ENCODE results near the gene GPR17. TPM values are rescaled to one million over a fixed set of nuclear protein-coding genes. Genes with fewer than 3 reads are reported as not detected.

The GPR17 gene
- total RNA-seq, 5 donors from 2014 or later (not counting 1 experiment from before 2014, with no cell fraction given), result not detected

DNA sequence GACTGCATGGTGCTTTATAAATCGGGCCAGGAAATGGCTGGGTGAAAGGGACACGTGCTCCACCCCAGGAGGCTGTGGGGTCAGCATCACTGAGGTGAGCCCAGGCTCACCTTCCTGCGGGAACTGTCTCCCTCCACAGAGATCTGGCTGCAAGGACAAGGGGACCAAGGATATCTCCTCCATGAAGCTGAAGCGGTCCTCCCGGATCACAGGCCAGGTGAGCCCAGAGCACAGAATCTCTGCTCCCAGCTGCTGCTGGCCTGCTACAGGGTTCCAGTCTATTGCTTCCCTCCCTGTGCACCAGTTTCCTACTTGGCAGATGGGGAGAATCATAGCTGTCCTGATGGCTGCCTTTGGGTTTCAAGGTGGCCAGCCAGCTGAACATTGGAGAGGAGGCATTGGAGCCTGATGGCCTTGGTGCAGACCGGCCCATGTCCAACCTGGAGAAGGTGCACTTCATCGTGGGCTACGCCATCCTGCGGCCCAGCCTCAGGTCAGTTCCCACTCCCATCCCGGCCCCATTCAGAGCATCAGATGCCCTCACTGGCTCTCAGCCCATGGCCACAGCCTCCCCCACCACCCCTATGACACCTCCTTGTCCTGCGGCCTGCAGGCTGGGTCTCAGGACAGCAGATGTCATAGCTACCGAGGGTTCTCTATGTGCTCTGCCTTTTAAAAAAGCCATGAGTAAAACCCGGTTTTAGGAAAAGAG, 33.7 kb upstream of the GPR17 start:
- POLR2A ChIA-PET, result no interaction called here
- H3K4me3 ChIP-seq (ENCODE audit: control insufficient read depth in 1 of 2, extremely low read depth in 1 of 2, low read length in 1 of 2), result no peak overlapping the region

DNA sequence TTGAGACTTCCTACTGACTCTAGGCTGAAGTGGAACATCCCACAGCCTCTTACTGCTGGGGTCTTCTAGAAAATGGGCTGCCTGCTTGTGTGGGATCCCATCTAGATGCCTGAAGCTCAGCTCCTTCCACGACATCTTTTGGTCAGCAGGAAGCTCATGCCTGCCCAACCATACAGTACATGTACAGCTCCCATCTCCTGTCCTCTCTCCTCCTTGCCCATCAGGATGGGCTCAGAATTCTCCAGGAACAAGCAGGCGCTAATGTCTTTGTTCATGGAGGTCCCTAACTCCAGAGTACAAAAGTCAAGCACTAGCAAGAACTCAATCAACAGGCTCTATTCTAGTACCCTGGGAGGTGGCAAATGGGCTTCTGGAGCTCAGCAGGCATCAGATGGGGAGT, 31.7 kb upstream of the GPR17 start:
- 87% methylated on average over 1 of the region's 2 CpGs for WGBS (ENCODE audit: insufficient coverage)
- no peak overlapping the region for H3K27ac ChIP-seq (ENCODE audit: low read length)
- peaks cover 12 to 13% of the 10 kb centered on the region in 2 experiments for H3K4me1 ChIP-seq (ENCODE audit: control insufficient read depth in 1 of 2, extremely low read depth in 1 of 2, insufficient read depth in 2 of 2, low read length in 2 of 2)
- DNase-seq (no peak), ATAC-seq (replicated peaks in 1 of 4) (no peak)
- Mint-ChIP-seq H3K4me1 (peaks cover 10 to 24% (median 16%) of the 10 kb centered on the region in 3 donors), H3K9me3 (peaks cover 10 to 19% (median 11%) of the 10 kb centered on the region in 3 donors), H3K36me3 (peaks cover 10% of the 10 kb centered on the region), H3K27ac (no peak overlapping the region), H3K27me3 (peaks cover 3 to 11% of the 10 kb centered on the region in 2 donors), H3K4me3 (no peak overlapping the region)
- H3K27me3 ChIP-seq (replicated peaks in 1 of 2; ENCODE audit: control insufficient read depth in 2 of 2, extremely low read depth in 1 of 2, insufficient read depth in 2 of 2, low read length in 1 of 2), result peaks cover 0 to 20% of the 10 kb centered on the region in 2 experiments
- no peaks in the 10 kb centered on the region for H3K9me3 ChIP-seq
- ChIA-PET CTCF (interaction anchor here in 1 of 2 donors (0.9 kb wide), 1 partner anchor 23 kb away, joined by 3 read pairs; no protein-coding TSS in a partner anchor), POLR2A (no interaction called here)
- no peaks in the 10 kb centered on the region for H3K36me3 ChIP-seq (ENCODE audit: control insufficient read depth in 2 of 2, extremely low read depth in 1 of 2, insufficient read depth in 1 of 2, low read length in 1 of 2)
- no peak overlapping the region for H3K4me3 ChIP-seq (ENCODE audit: control insufficient read depth in 1 of 2, extremely low read depth in 1 of 2, low read length in 1 of 2)

More for the DNA sequence above, 33.7 kb upstream of the GPR17 start:
- no peaks in the 10 kb centered on the region for H3K36me3 ChIP-seq (ENCODE audit: control insufficient read depth in 2 of 2, extremely low read depth in 1 of 2, insufficient read depth in 1 of 2, low read length in 1 of 2)
- H3K27ac ChIP-seq (ENCODE audit: low read length), result no peak overlapping the region
- CTCF ChIA-PET, result no interaction called here
- H3K27me3 ChIP-seq (replicated peaks in 1 of 2; ENCODE audit: control insufficient read depth in 2 of 2, extremely low read depth in 1 of 2, insufficient read depth in 2 of 2, low read length in 1 of 2), result peaks cover 0 to 32% of the 10 kb centered on the region in 2 experiments
- Mint-ChIP-seq H3K9me3 (peaks cover 10 to 19% (median 11%) of the 10 kb centered on the region in 3 donors), H3K4me1 (peaks cover 10 to 25% (median 16%) of the 10 kb centered on the region in 3 donors), H3K36me3 (peaks cover 10% of the 10 kb centered on the region), H3K4me3 (no peak overlapping the region), H3K27me3 (peaks cover 0 to 8% of the 10 kb centered on the region in 2 donors), H3K27ac (no peak overlapping the region)
- ATAC-seq (replicated peaks in 1 of 4), result no peak
- H3K9me3 ChIP-seq, result no peaks in the 10 kb centered on the region
- 83% methylated on average over 9 of the region's 13 CpGs for WGBS (ENCODE audit: insufficient coverage)
- DNase-seq, result peak in 1 of 35 experiments; percentile 3
- H3K4me1 ChIP-seq (ENCODE audit: control insufficient read depth in 1 of 2, extremely low read depth in 1 of 2, insufficient read depth in 2 of 2, low read length in 2 of 2), result peaks cover 13 to 19% of the 10 kb centered on the region in 2 experiments

DNA sequence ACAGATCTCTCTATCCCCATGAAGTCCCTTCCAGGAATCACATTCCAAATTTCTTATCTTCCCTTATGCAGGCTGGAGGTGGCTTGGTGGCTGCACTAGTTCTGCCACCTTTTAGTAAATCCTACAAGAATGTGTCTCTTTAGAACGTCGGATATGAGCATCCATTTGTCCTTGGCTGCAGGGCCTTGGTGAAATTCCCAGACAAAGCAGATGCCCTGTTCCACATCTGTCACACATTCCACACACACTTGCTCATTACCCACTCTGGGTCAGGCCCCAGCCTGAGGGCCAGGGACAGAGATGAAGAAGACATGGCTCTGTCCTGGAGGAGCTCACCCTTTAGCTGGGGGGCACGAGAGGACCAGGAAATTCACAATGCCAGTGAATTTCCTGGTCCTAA, 31.2 kb upstream of the GPR17 start:
- H3K4me3 ChIP-seq (ENCODE audit: control insufficient read depth in 1 of 2, extremely low read depth in 1 of 2, low read length in 1 of 2), result no peak overlapping the region
- no peaks in the 10 kb centered on the region for H3K9me3 ChIP-seq
- ChIA-PET CTCF (no interaction called here), POLR2A (no interaction called here)
- peaks cover 7 to 11% of the 10 kb centered on the region in 2 experiments for H3K4me1 ChIP-seq (ENCODE audit: control insufficient read depth in 1 of 2, extremely low read depth in 1 of 2, insufficient read depth in 2 of 2, low read length in 2 of 2)
- H3K4me1 Mint-ChIP-seq, result peaks cover 10 to 20% (median 16%) of the 10 kb centered on the region in 3 donors
- ATAC-seq (replicated peaks in 1 of 4), result no peak
- DNase-seq, result peak in 1 of 35 experiments; percentile 17
- peaks cover 3 to 11% of the 10 kb centered on the region in 2 donors for H3K27me3 Mint-ChIP-seq
- no peak overlapping the region for H3K4me3 Mint-ChIP-seq
- no peak overlapping the region for H3K27ac Mint-ChIP-seq
- H3K27ac ChIP-seq (ENCODE audit: low read length), result no peak overlapping the region
- no peaks in the 10 kb centered on the region for H3K36me3 ChIP-seq (ENCODE audit: control insufficient read depth in 2 of 2, extremely low read depth in 1 of 2, insufficient read depth in 1 of 2, low read length in 1 of 2)
- H3K9me3 Mint-ChIP-seq, result peaks cover 10 to 19% (median 11%) of the 10 kb centered on the region in 3 donors
- peaks cover 0 to 17% of the 10 kb centered on the region in 2 experiments for H3K27me3 ChIP-seq (replicated peaks in 1 of 2; ENCODE audit: control insufficient read depth in 2 of 2, extremely low read depth in 1 of 2, insufficient read depth in 2 of 2, low read length in 1 of 2)
- H3K36me3 Mint-ChIP-seq, result peaks cover 10% of the 10 kb centered on the region
- WGBS (ENCODE audit: insufficient coverage), result 80% methylated on average over 3 of the region's 3 CpGs

DNA sequence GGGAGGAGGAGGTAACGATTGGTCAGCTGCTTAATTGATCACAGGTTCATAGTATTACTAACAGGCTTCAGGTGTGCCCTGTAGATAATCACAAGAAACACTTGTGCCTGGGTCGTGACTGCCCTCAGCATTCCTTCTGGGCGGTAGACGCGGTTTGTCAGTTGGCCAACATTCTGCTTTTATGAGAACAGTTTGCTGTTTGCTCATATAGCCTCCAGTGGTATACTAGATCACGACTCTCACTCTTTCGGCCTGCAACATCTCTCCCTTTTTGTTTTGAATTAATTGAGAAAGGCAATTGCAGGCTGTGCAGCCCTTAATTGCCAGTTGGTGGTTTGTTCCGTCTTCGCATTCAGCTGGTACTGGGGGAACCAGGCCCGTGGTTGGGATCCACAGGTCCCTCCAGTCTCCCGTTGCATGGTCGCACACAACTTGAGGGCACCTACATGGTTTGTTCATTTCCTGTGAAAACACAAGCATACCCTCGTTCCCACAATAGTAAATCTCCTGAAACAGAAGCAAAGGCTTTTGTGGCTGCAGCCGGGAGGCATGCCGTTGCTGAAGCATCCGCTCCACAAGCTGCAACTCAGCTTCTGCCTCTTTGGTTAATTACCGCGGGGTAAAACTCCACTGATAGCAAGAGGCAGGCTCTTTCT, 30.3 kb upstream of the GPR17 start:
- ATAC-seq (replicated peaks in 1 of 4) (peak; percentile 50 to 63 (median 58)), DNase-seq (peak in 2 of 35 experiments; percentile 5 to 23)
- peaks cover 7 to 11% of the 10 kb centered on the region in 2 experiments for H3K4me1 ChIP-seq (ENCODE audit: control insufficient read depth in 1 of 2, extremely low read depth in 1 of 2, insufficient read depth in 2 of 2, low read length in 2 of 2)
- Mint-ChIP-seq H3K4me1 (peaks cover 10 to 19% (median 14%) of the 10 kb centered on the region in 3 donors), H3K36me3 (peaks cover 10% of the 10 kb centered on the region), H3K4me3 (peak overlapping the region in 1 of 3 donors; percentile 72), H3K9me3 (peaks cover 10 to 17% (median 11%) of the 10 kb centered on the region in 3 donors), H3K27me3 (peaks cover 3 to 11% of the 10 kb centered on the region in 2 donors), H3K27ac (peak overlapping the region in 1 of 2 donors; percentile 24)
- H3K36me3 ChIP-seq (ENCODE audit: control insufficient read depth in 2 of 2, extremely low read depth in 1 of 2, insufficient read depth in 1 of 2, low read length in 1 of 2), result no peaks in the 10 kb centered on the region
- peaks cover 0 to 16% of the 10 kb centered on the region in 2 experiments for H3K27me3 ChIP-seq (replicated peaks in 1 of 2; ENCODE audit: control insufficient read depth in 2 of 2, extremely low read depth in 1 of 2, insufficient read depth in 2 of 2, low read length in 1 of 2)
- WGBS (ENCODE audit: insufficient coverage), result 35% methylated on average over 17 of the region's 18 CpGs
- no peak overlapping the region for H3K4me3 ChIP-seq (ENCODE audit: control insufficient read depth in 1 of 2, extremely low read depth in 1 of 2, low read length in 1 of 2)
- no peak overlapping the region for H3K27ac ChIP-seq (ENCODE audit: low read length)
- CTCF ChIA-PET, result interaction anchor here in 1 of 2 donors (1.1 kb wide), 1 partner anchor 41 kb away, joined by 3 read pairs; no protein-coding TSS in a partner anchor
- POLR2A ChIA-PET, result no interaction called here
- no peaks in the 10 kb centered on the region for H3K9me3 ChIP-seq

DNA sequence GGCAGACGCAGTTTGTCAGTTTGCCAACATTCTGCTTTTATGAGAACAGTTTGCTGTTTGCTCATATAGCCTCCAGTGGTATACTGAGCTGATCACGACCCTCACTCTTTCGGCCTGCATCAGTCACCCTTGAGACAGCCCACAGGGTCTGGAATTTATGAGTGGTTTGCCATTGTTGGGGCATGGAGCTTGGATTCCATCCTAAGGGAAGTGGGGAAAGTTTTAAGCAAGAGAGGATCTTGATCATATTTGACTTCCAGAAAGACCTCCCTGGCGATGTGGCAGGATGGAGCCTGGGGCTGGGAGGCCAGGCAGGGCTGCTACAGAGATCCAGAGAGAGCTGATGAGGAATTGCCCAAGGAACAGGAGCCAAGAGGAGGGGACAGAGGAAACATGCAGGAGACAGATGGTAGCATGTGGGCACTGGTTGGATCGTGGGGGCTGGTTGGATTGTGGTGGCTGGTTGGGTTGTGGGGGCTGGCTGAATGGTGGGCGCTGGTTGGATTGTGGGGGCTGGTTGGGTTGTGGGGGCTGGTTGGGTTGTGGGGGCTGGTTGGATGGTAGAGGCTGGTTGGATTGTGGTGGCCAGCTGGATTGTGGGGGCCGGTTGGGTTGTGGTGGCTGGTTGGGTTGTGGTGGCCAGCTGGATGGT, 27.3 kb upstream of the GPR17 start:
- Histone ChIP-seq H3K27ac (ENCODE audit: low read length) (no peak overlapping the region), H3K27me3 (replicated peaks in 1 of 2; ENCODE audit: control insufficient read depth in 2 of 2, extremely low read depth in 1 of 2, insufficient read depth in 2 of 2, low read length in 1 of 2) (peaks cover 0 to 14% of the 10 kb centered on the region in 2 experiments), H3K4me1 (ENCODE audit: control insufficient read depth in 1 of 2, extremely low read depth in 1 of 2, insufficient read depth in 2 of 2, low read length in 2 of 2) (peaks cover 7 to 11% of the 10 kb centered on the region in 2 experiments), H3K9me3 (no peaks in the 10 kb centered on the region), H3K4me3 (ENCODE audit: control insufficient read depth in 1 of 2, extremely low read depth in 1 of 2, low read length in 1 of 2) (no peak overlapping the region), H3K36me3 (ENCODE audit: control insufficient read depth in 2 of 2, extremely low read depth in 1 of 2, insufficient read depth in 1 of 2, low read length in 1 of 2) (no peaks in the 10 kb centered on the region)
- ChIA-PET POLR2A (no interaction called here), CTCF (no interaction called here)
- DNase-seq (peak in 1 of 35 experiments; percentile 4), ATAC-seq (replicated peaks in 1 of 4) (no peak)
- no peak overlapping the region for H3K27ac Mint-ChIP-seq
- H3K36me3 Mint-ChIP-seq, result peaks cover 4% of the 10 kb centered on the region
- H3K9me3 Mint-ChIP-seq, result peaks cover 0 to 6% (median 4%) of the 10 kb centered on the region in 3 donors
- H3K4me3 Mint-ChIP-seq, result no peak overlapping the region
- WGBS (ENCODE audit: insufficient coverage), result 72% methylated on average over 5 of the region's 7 CpGs
- peaks cover 10 to 19% (median 14%) of the 10 kb centered on the region in 3 donors for H3K4me1 Mint-ChIP-seq
- H3K27me3 Mint-ChIP-seq, result peaks cover 3 to 11% of the 10 kb centered on the region in 2 donors

DNA sequence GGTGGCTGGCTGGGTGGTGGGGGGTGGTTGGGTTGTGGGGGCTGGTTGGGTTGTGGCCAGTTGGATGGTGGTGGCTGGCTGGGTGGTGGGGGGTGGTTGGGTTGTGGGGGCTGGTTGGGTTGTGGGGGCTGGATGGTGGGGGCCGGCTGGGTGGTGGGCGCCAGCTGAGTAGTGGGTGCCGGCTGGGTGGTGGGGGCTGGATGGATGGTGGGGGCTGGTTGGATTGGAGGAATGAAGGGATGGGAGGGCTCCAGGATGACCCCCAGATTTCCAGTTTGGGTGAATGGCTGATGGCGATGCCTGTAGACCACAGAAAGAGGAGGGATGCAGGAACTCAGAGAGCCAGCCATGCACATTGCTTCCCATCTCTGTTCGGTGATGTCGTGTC, 26.8 kb upstream of the GPR17 start:
- H3K4me3 ChIP-seq (ENCODE audit: control insufficient read depth in 1 of 2, extremely low read depth in 1 of 2, low read length in 1 of 2), result no peak overlapping the region
- peaks cover 7 to 11% of the 10 kb centered on the region in 2 experiments for H3K4me1 ChIP-seq (ENCODE audit: control insufficient read depth in 1 of 2, extremely low read depth in 1 of 2, insufficient read depth in 2 of 2, low read length in 2 of 2)
- no peak for ATAC-seq (replicated peaks in 1 of 4)
- DNase-seq, result peak in 1 of 35 experiments; percentile 3
- H3K27ac ChIP-seq (ENCODE audit: low read length), result no peak overlapping the region
- H3K4me3 Mint-ChIP-seq, result no peak overlapping the region
- ChIA-PET CTCF (no interaction called here), POLR2A (no interaction called here)
- peaks cover 10 to 19% (median 14%) of the 10 kb centered on the region in 3 donors for H3K4me1 Mint-ChIP-seq
- no peaks in the 10 kb centered on the region for H3K36me3 ChIP-seq (ENCODE audit: control insufficient read depth in 2 of 2, extremely low read depth in 1 of 2, insufficient read depth in 1 of 2, low read length in 1 of 2)
- H3K36me3 Mint-ChIP-seq, result no peaks in the 10 kb centered on the region
- H3K27me3 ChIP-seq (replicated peaks in 1 of 2; ENCODE audit: control insufficient read depth in 2 of 2, extremely low read depth in 1 of 2, insufficient read depth in 2 of 2, low read length in 1 of 2), result peaks cover 0 to 17% of the 10 kb centered on the region in 2 experiments
- 93% methylated on average over 6 of the region's 6 CpGs for whole genome bisulfite sequencing (ENCODE audit: insufficient coverage)
- peaks cover 0 to under 1% (median 0%) of the 10 kb centered on the region in 3 donors for H3K9me3 Mint-ChIP-seq
- no peaks in the 10 kb centered on the region for H3K9me3 ChIP-seq
- no peak overlapping the region for H3K27ac Mint-ChIP-seq
- peaks cover 3 to 11% of the 10 kb centered on the region in 2 donors for H3K27me3 Mint-ChIP-seq

All from T-cell (primary cell).